Fibroblast of lung (primary cell): ENCODE data around the gene KLHL29. TPM values are rescaled to one million over a fixed set of nuclear protein-coding genes. Genes with fewer than 3 reads are reported as not detected.

ENCODE experiments used
- DNase-seq, 2 donors: peaks; one replicate each; pipeline versions ENCODE4 v3.0.0 to v3.0.0-alpha.2; 2010; ENCODE audit warnings: low read depth in 2 of 2
- H2AFZ ChIP-seq: 2 replicates; pipeline ENCODE4 v1.5.1; 2012; ENCODE audit warnings: low read length, control low read depth, inconsistent platforms
- H3K27ac ChIP-seq: 2 replicates; pipeline ENCODE4 v1.5.1; 2011; ENCODE audit warnings: low read length, control low read depth; ENCODE audit not compliant: insufficient read depth
- H3K27me3 ChIP-seq: 2 replicates; pipeline ENCODE4 v1.5.1; 2011; ENCODE audit warnings: mild to moderate bottlenecking, low read length; ENCODE audit not compliant: control insufficient read depth, insufficient read depth
- H3K36me3 ChIP-seq: 2 replicates; pipeline ENCODE4 v1.5.1; 2011; ENCODE audit warnings: low read length; ENCODE audit not compliant: control insufficient read depth, insufficient read depth
- H3K4me1 ChIP-seq: 2 replicates; pipeline ENCODE4 v1.5.1; 2011; ENCODE audit warnings: low read length; ENCODE audit not compliant: control insufficient read depth, insufficient read depth; ENCODE audit errors: extremely low read depth
- H3K4me2 ChIP-seq: 2 replicates; pipeline ENCODE4 v1.5.1; 2011; ENCODE audit warnings: low read length, control low read depth; ENCODE audit not compliant: insufficient read depth; ENCODE audit errors: extremely low read depth
- H3K4me3 ChIP-seq, 4 experiments: fragments of 200-600 bp in 1 of 4; sonication (generic) in 1 of 4; replicated peaks in 1 of 4; 2 replicates each; pipeline ENCODE4 v1.5.1; 2011 to 2016; ENCODE audit warnings: low read length in 4 of 4, low read depth in 3 of 4, mild to moderate bottlenecking in 3 of 4, control low read depth in 2 of 4, inconsistent platforms in 1 of 4, mixed read lengths in 1 of 4; ENCODE audit not compliant: insufficient read depth in 1 of 4; ENCODE audit errors: control extremely low read depth in 1 of 4
- H3K79me2 ChIP-seq: 2 replicates; pipeline ENCODE4 v1.5.1; 2012; ENCODE audit warnings: mild to moderate bottlenecking, low read length, inconsistent platforms; ENCODE audit not compliant: control insufficient read depth, insufficient read depth
- H3K9ac ChIP-seq: 2 replicates; pipeline ENCODE4 v1.5.1; 2011; ENCODE audit warnings: mild to moderate bottlenecking, low read length, control low read depth; ENCODE audit not compliant: insufficient read depth
- H3K9me3 ChIP-seq: 2 replicates; pipeline ENCODE4 v1.5.1; 2012; ENCODE audit warnings: low read depth, low read length; ENCODE audit not compliant: control insufficient read depth, insufficient read depth
- H4K20me1 ChIP-seq: 2 replicates; pipeline ENCODE4 v1.5.1; 2011; ENCODE audit warnings: low read length; ENCODE audit not compliant: control insufficient read depth, insufficient read depth; ENCODE audit errors: extremely low read depth
- EZH2 ChIP-seq: IDR thresholded peaks from 2 replicates; pipeline ENCODE4 v1.5.1; 2012; ENCODE audit warnings: low read length, control low read depth, mild to moderate bottlenecking; ENCODE audit errors: missing control alignments
- polyA plus RNA-seq, 2 donors: library from polyadenylated mRNA; depleted of rRNA in 1 of 2; stranded (reverse) in 1 of 2; unstranded in 1 of 2; fragments of >200 nt; gene quantifications; 2 replicates each; pipeline ENCODE4 v1.2.1, GENCODE V29; 2011 to 2012; ENCODE audit warnings: missing spikeins in 1 of 2
- total RNA-seq: library from RNA; depleted of rRNA; stranded (reverse); fragments of >200 nt; gene quantifications from 2 replicates; pipeline ENCODE4 v1.2.1, GENCODE V29; 2014
- TF ChIP-seq, protein P1 (sequence below), 2 donors: IDR thresholded peaks in 1 of 2; conservative IDR thresholded peaks in 1 of 2; 1 replicate in 1 of 2; 2 replicates in 1 of 2; pipeline ENCODE4 v1.5.1; 2011 to 2012; ENCODE audit warnings: low read length in 2 of 2, control low read depth in 1 of 2, inconsistent platforms in 1 of 2, low read depth in 1 of 2, mild to moderate bottlenecking in 1 of 2

KLHL29 gene
- total and polyA plus RNA-seq, 2 donors (not counting 1 experiment from before 2014, with no cell fraction given): 7.1 to 7.9 TPM

DNA sequence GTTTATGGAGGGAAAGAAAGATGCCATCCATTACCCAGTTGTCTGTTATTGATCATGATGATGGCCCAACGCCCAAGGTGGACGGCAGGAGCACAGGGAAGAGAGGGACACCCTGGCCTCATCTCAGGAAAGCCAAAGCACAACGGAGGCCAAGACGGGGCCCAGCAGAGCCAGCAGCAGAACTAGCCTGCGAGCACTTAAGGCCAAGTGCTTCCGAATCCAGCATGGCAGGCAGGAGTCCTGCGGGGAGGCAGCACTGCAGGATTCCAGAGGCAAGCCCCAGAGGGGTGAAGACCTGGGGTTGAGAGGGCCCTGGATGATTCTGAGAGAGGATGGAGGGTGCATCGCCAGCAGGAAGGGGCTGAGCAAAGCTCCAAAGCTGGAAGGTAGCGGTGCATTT is 28.3 kb upstream of the KLHL29 start:
- no peak overlapping the region for H3K4me2 ChIP-seq
- H3K9ac ChIP-seq: no peak overlapping the region
- no peak overlapping the region for H3K27ac ChIP-seq
- no peaks in the 10 kb centered on the region for H4K20me1 ChIP-seq
- TF ChIP-seq, protein P1, sequence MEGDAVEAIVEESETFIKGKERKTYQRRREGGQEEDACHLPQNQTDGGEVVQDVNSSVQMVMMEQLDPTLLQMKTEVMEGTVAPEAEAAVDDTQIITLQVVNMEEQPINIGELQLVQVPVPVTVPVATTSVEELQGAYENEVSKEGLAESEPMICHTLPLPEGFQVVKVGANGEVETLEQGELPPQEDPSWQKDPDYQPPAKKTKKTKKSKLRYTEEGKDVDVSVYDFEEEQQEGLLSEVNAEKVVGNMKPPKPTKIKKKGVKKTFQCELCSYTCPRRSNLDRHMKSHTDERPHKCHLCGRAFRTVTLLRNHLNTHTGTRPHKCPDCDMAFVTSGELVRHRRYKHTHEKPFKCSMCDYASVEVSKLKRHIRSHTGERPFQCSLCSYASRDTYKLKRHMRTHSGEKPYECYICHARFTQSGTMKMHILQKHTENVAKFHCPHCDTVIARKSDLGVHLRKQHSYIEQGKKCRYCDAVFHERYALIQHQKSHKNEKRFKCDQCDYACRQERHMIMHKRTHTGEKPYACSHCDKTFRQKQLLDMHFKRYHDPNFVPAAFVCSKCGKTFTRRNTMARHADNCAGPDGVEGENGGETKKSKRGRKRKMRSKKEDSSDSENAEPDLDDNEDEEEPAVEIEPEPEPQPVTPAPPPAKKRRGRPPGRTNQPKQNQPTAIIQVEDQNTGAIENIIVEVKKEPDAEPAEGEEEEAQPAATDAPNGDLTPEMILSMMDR (conservative IDR thresholded peaks at IDR 0.05 in 1 of 2, IDR thresholded peaks at IDR 0.05 in 1 of 2; ENCODE audit: low read depth in 1 of 2, low read length in 2 of 2): no peak
- no peak for TF ChIP-seq EZH2
- peaks cover under 1% of the 10 kb centered on the region for H3K4me1 ChIP-seq
- H3K9me3 ChIP-seq: no peaks in the 10 kb centered on the region
- no peak for DNase-seq
- no peak overlapping the region for H3K4me3 ChIP-seq
- H3K36me3 ChIP-seq: no peaks in the 10 kb centered on the region
- no peaks in the 10 kb centered on the region for H3K79me2 ChIP-seq
- H3K27me3 ChIP-seq: peaks cover 2% of the 10 kb centered on the region
- no peak overlapping the region for H2AFZ ChIP-seq

DNA sequence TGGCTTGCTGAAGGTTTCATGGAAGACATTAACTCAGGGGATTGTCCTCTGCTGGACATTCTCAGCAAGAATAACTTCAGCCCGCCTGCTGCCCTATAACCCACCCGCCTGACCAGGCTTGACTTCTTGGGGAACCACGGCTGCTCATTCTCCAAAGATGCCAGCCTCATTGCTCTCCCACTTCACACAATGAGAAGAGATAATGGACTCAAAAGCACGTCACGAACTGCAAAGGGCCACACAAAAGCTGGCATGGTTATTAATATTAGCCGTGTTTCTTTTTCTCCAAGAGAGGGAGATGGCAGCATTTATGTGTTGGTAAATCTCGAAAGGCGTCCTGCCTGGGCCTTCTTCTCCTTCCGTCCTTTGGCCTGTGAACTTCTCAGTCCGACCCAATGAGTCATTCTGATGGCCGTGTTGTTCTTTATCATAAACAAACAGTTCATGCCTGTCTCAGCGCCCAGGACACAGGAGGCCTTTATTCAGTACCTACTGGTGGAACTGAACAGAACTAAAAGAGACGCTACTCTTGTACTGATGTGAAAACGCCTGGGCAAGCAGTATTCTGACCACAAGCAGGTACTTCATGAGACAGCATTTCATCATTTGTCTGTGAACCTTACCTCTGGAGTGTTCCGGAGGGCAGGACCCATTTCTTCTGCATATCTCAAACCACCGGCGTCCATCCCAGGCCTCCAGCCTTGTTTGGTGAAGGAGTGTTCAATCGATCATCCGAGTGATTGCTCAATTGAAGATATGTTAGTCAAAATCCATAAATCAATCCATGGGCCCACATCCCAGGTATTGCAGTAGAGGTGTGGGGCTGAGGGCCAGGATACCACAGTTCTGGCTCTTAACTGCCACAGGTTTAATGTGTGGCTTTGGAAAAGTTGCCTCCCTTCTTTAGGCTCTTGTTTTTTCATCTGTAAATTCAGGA is 25.1 kb upstream of the KLHL29 start:
- no peaks in the 10 kb centered on the region for H3K4me1 ChIP-seq
- H3K4me3 ChIP-seq: no peak overlapping the region
- no peaks in the 10 kb centered on the region for H3K36me3 ChIP-seq
- TF ChIP-seq EZH2: no peak
- TF ChIP-seq, protein P1 (conservative IDR thresholded peaks at IDR 0.05 in 1 of 2, IDR thresholded peaks at IDR 0.05 in 1 of 2; ENCODE audit: low read depth in 1 of 2, low read length in 2 of 2): no peak
- no peaks in the 10 kb centered on the region for H3K9me3 ChIP-seq
- no peak overlapping the region for H3K4me2 ChIP-seq
- H3K27ac ChIP-seq: no peak overlapping the region
- H2AFZ ChIP-seq: no peak overlapping the region
- H4K20me1 ChIP-seq: no peaks in the 10 kb centered on the region
- H3K27me3 ChIP-seq: no peaks in the 10 kb centered on the region
- H3K79me2 ChIP-seq: no peaks in the 10 kb centered on the region
- H3K9ac ChIP-seq: no peak overlapping the region
- no peak for DNase-seq

GRCh38 chr2:23360571-23361125 is 24.3 kb upstream of the KLHL29 start:
- Histone ChIP-seq H3K36me3 (no peaks in the 10 kb centered on the region), H3K9me3 (no peaks in the 10 kb centered on the region), H3K27me3 (no peaks in the 10 kb centered on the region), H3K9ac (no peak overlapping the region), H3K4me1 (no peaks in the 10 kb centered on the region), H4K20me1 (no peaks in the 10 kb centered on the region), H2AFZ (no peak overlapping the region), H3K79me2 (no peaks in the 10 kb centered on the region), H3K27ac (no peak overlapping the region), H3K4me3 (no peak overlapping the region), H3K4me2 (no peak overlapping the region)
- DNase-seq: peak in 1 of 2 donors; percentile 58
- TF ChIP-seq EZH2: no peak
- TF ChIP-seq, protein P1 (conservative IDR thresholded peaks at IDR 0.05 in 1 of 2, IDR thresholded peaks at IDR 0.05 in 1 of 2; ENCODE audit: low read depth in 1 of 2, low read length in 2 of 2): peak in 1 of 2 donors; percentile 13
